Fibroblast of skin of back (primary cell): ENCODE data around the gene SBDS. TPM values are rescaled to one million over a fixed set of nuclear protein-coding genes. Genes with fewer than 3 reads are reported as not detected.
"Not testable (repeated sequence)": the region's sequence is repeated elsewhere in the genome, so short reads cannot be mapped to it uniquely, and the experiment has no call there.

Experiments
- DNase-seq: peaks from one replicate; pipeline ENCODE4 v3.0.0-alpha.2; 2013
- polyA plus RNA-seq, 2 experiments: library from polyadenylated mRNA; unstranded; fragments of 120-200 nt; gene quantifications; one replicate each; pipeline ENCODE4 v1.2.1, GENCODE V29; 2013; ENCODE audit not compliant: insufficient read length in 2 of 2

SBDS gene
- 151 TPM for polyA plus RNA-seq (2013, experiment 1 of 2; ENCODE audit: insufficient read length)
- polyA plus RNA-seq (2013, experiment 2 of 2; ENCODE audit: insufficient read length) = 138 TPM

GRCh38 chr7:66995050-66995776, at the start of gene SBDS:
Gene SBDS (minus strand): TSS chr7:66995586. CDS start chr7:66995417, 169 bp downstream.
- DNase-seq = peak; percentile 99

GRCh38 chr7:67043559-67043930, 48.2 kb upstream of the SBDS start:
- DNase-seq = peak; percentile 7

- peak; percentile 87 for DNase-seq
These were observed 47.6 kb upstream of the SBDS start for GRCh38 chr7:67042781-67043558.

GRCh38 chr7:67040832-67041231, 45.4 kb upstream of the SBDS start:
- DNase-seq = not testable (repeated sequence)

GRCh38 chr7:67036432-67037395, 41.3 kb upstream of the SBDS start:
- not testable (repeated sequence) for DNase-seq

GRCh38 chr7:67033251-67033650, 37.9 kb upstream of the SBDS start:
- no peak for DNase-seq

- not testable (repeated sequence) for DNase-seq
These were observed 36.3 kb upstream of the SBDS start for GRCh38 chr7:67031685-67032084.

- DNase-seq = peak; percentile 84
These were observed 30.1 kb upstream of the SBDS start for GRCh38 chr7:67025459-67025858.

- no peak for DNase-seq
These were observed 27.1 kb upstream of the SBDS start for GRCh38 chr7:67022511-67022910.

GRCh38 chr7:67021260-67021659, 25.9 kb upstream of the SBDS start:
- DNase-seq = no peak

GRCh38 chr7:67019562-67020390, 24.4 kb upstream of the SBDS start:
- peak; percentile 17 for DNase-seq

- no peak for DNase-seq
These were observed 23.6 kb upstream of the SBDS start for GRCh38 chr7:67018940-67019339.

- not testable (repeated sequence) for DNase-seq
These were observed 22.6 kb upstream of the SBDS start for GRCh38 chr7:67017971-67018370.

GRCh38 chr7:67014076-67014622, 18.8 kb upstream of the SBDS start:
- DNase-seq = not testable (repeated sequence)

- not testable (repeated sequence) for DNase-seq
These were observed 14.3 kb upstream of the SBDS start for GRCh38 chr7:67009677-67010076.

- DNase-seq = no peak
These were observed 12.9 kb upstream of the SBDS start for GRCh38 chr7:67008260-67008659.

- DNase-seq = no peak
These were observed 11.6 kb upstream of the SBDS start for GRCh38 chr7:67006965-67007364.

GRCh38 chr7:67004145-67004544, 8.8 kb upstream of the SBDS start:
- DNase-seq = not testable (repeated sequence)

- peak; percentile 43 for DNase-seq
These were observed 5.3 kb upstream of the SBDS start for GRCh38 chr7:67000601-67001258.

GRCh38 chr7:66996444-66997191, 1.2 kb upstream of the SBDS start, which contains the start of gene TYW1:
Gene TYW1 (plus strand): TSS chr7:66996833. CDS start chr7:66996979, 146 bp downstream.
- peak; percentile 98 for DNase-seq
